Right renal cortex interstitium (tissue), 3 donors: ENCODE measurements around the gene MAU2. TPM values are rescaled to one million over a fixed set of nuclear protein-coding genes. Genes with fewer than 3 reads are reported as not detected.
"Not testable (repeated sequence)": the region's sequence is repeated elsewhere in the genome, so short reads cannot be mapped to it uniquely, and the experiment has no call there.

Source experiments
- DNase-seq, 3 donors: peaks; one replicate each; pipeline ENCODE4 v3.0.0-alpha.2; 2013; ENCODE audit warnings: low read depth in 3 of 3, low spot score in 2 of 3
- polyA plus RNA-seq, 3 donors: library from polyadenylated mRNA; unstranded; fragments of 120-200 nt; gene quantifications; one replicate each; pipeline ENCODE4 v1.2.1, GENCODE V29; 2013; ENCODE audit not compliant: insufficient read length in 3 of 3

MAU2 gene
- polyA plus RNA-seq, 3 donors = 36.6 to 41.3 (median 38.6) TPM

DNA sequence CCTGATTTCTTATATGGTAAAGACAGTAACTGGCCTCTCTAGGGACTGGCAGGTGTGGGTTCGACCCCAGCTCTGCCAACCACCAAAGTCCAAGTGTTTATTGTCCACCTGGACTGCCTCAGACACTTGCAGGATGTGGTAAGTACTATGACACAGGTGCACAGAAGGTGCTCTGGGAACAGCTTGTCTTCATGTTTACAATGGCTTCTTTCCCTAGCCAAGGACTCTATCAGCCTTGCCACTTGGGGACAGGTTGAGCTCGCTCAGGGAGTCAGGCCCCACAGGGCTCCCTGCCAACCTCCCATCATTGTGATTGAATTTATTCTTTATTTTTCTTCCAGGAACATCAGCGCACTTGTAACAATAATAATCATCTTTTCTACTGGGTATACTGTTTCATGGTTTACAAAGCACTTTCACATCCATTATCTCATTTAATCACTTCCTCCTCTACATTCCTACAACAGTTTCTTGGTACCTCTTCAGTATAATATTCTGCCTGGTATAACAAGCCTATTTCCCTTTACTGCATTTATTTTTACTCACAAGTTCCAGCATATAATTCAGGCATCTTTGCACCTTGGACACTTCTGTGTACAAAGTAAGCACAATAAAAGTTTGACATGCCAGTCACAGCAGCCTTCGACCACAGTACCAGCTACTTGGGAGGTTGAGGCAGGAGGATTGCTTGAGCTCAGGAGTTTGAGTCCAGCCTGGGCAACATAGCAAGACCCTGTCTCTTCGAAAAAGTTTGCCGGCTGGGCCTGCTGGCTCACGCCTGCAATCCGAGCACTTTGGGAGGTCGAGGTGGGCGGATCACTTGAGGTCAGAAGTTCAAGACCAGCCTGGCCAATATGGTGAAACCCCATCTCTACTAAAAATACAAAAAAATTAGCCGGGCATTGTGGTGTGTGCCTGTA is 60.6 kb downstream of the MAU2 start:
- no peak for DNase-seq

- no peak for DNase-seq
Measured at GRCh38 chr19:19382118-19382517, 61.5 kb downstream of the MAU2 start.

GRCh38 chr19:19384486-19384885 is 63.9 kb downstream of the MAU2 start:
- DNase-seq = no peak

DNA sequence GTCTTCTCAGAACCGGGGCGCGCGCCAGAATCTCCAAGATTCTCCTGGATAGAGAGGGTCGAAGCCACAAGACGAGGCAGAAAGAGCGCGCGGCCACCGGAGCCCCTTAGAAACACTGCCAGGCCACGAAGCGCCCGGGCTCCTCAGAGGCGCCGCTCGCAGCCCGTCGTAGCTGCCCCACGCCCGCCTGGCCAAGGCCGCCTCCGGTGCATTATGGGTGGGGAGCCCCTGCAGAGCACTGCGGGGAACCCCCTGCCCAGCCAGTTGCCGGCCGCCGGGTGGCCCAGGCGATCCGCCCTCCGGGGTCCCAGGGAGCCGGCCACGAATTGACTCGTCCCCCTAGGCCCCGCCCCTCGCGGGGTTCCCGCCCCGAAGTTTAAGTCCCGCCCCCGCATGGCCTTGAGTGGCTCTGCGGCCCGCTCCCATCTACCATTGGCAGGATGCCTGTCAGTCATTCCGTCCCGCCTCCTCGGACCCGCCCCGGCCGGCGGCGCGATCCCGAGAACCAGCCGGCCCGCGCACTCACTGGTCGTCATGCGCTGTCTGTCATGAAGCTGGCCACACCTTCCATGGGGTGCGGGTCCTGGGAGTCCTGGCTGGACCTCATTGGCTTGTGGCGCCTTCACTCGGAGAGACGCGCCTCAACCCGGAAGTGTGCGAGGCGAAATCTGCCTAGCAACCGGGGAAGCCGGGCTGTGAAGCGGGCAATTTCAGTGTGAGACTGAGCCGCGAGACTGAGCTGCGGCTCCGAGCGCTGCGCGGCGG is 64.7 kb downstream of the MAU2 start:
- peak; percentile 92 to 98 (median 97) for DNase-seq

- DNase-seq = no peak
Measured at GRCh38 chr19:19385896-19386869, 65.6 kb downstream of the MAU2 start.

- DNase-seq = no peak
Measured at GRCh38 chr19:19387108-19387507, 66.5 kb downstream of the MAU2 start.

- no peak for DNase-seq
Measured at GRCh38 chr19:19388568-19389555, 68.2 kb downstream of the MAU2 start.

DNA sequence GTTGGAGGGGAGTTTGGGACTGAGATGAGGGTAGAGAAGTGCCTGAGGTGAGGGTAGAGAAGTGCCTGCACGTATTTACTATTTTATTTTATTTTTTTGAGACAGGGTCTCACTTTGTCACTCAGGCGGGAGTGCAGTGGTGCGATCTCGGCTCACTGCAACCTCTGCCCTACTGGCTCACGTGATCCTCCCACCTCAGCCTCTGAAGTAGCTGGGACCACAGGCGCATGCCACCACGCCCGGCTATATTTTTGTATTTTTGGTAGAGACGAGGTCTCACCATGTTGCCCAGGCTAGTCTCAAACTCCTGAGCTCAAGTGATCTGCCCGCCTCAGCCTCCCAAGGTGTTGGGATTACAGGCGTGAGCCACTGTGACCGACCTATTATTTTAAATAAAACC is 69.1 kb downstream of the MAU2 start:
- DNase-seq = not testable (repeated sequence)

DNA sequence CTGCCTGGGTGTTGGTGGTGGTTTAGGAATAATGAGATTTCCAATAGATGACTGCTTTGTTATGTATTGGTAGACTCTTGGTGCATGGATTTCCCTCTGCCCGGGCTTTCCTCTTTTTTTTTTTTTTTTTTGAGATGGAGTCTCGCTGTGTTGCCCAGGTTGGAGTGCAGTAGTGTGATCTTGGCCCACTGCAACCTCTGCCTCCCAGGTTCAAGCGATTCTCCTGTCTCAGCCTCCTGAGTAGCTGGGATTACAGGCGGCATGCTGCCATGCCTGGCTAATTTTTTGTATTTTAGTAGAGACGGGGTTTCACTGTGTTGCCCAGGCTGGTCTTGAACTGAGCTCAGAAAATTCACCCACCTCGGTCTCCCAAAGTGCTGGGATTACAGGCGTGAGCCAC is 73.7 kb downstream of the MAU2 start:
- not testable (repeated sequence) for DNase-seq

DNA sequence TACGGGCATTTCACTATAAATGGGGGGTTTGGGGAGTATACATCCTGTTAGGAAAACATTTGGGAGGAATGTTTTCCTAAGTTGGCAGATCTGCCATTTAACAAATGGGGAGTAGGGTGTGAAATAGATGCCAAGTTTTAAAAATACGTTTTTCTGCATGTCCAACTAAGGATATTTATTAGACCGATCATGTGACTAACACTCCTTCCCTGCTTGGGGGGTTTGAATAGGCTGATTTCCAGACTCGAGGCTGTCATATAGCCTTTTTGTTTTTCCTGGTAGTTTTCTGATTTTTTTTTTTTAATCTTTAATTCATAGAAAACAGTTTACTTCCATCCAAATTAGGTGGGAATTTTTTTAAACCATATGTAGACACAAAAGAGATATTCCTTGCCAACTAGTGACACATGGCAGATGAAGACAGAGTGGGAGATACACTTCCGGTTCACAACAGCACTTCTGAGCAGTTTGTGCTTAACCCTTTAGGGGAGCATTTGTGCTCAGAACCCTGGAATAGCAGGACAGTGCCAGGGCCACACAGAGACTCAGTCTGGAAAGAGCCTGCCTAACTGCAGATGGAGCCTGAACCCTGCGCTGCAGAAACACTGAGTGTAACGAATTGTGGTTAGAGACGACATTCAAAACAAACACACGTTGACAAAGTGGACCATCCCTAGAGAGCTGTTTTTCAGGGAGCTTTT is 79.3 kb downstream of the MAU2 start:
- no peak for DNase-seq

- no peak for DNase-seq
Measured at GRCh38 chr19:19402656-19403372, 82.2 kb downstream of the MAU2 start.

GRCh38 chr19:19403373-19403901 is 82.8 kb downstream of the MAU2 start:
- DNase-seq = no peak

DNA sequence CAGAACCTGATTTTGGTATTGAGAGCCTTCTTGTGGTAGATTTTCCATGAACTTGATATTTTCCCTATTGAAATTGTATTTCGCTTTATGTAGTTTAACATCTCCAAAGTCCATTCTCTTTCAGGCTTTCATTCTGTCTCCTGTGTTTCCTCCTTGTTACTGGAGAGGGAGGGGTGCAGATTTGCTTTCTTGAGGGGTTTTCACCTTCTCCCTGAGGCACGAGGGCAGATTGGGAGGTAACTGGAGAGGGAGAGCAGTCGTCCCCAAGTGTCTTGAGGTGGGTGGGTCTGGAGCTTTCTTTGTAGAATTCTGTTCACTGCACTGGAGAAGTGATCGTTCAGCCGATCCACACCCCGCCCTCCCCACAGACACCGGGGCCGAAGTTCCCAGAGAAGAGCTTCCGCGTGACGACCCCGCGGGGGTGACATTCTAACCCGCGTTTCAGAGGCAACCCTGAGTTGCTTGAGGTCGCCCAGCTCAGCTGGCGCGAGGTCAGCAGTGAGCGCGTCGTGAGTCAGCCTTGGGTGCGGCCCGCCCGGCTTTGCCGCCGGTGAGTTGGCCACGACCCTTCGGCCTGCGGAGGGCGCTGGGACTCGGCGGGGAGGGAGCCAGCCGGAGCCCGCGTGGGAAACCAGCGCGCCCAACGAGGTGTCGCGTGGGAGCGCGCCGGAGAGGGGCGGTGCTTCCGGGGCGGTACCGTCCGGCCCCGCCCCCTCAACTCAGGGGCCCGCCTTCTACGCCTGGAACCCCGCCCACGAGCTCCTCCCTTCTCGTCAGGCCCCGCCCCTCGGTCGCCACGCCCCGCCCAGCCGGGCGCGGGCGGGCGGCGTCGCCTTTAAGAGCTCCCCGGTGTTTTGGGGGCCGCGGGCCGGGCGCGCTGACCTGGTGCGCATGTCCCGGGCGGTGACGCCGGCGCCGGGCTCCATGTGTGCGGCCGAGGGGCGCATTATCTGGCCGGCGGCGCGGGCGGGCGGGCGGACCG is 84.5 kb downstream of the MAU2 start, which contains the start of gene GATAD2A:
TSS of gene GATAD2A (plus strand) at position 797 of the 982 bp plus-strand sequence. CDS start 59,671 bp downstream, outside the sequence.
- peak; percentile 74 to 88 (median 78) for DNase-seq

DNA sequence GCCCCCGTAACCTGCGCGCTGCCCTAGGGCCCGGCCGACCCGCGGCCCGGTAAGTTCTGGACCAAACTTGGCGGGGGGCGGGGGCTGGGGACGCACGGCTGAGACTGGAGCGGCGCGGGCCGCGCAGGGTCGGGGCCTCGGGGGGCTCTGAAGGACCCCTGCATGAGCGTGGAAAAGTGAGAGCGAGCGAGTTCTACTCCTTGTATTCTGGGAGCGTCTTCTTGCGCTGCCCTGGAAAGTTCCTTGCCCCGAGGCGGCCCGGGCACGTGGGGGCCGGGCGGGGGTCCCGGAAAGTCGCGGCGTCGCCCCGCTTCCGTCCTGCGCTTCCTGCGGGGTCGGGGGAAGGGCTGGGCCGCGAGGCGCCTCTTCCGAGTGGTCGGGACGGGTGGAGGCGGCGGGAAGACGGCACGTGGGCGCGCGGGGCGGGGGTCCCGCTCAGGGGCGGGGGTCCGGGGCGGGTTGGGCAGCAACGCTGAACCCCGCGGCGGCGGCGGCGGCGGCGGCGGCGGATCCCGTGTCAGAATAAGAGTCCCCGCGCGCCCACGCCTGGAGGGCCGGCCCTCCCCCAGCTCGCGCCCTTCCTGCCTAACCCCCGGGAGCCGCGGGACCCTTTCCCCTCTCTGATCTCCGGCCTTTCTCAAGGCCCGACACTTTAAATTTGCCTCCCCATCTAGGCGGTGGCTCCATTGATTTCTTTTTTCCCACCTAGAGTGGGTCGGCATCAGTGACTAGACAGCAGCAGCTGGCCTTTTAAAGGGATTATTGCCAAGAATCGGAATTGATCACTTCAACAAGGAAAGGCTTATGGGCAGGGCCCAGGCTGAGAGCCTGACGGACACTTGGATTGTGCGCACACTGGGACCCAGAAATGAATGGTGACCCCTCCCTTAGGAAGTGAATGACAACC is 85.6 kb downstream of the MAU2 start:
- DNase-seq = no peak

DNA sequence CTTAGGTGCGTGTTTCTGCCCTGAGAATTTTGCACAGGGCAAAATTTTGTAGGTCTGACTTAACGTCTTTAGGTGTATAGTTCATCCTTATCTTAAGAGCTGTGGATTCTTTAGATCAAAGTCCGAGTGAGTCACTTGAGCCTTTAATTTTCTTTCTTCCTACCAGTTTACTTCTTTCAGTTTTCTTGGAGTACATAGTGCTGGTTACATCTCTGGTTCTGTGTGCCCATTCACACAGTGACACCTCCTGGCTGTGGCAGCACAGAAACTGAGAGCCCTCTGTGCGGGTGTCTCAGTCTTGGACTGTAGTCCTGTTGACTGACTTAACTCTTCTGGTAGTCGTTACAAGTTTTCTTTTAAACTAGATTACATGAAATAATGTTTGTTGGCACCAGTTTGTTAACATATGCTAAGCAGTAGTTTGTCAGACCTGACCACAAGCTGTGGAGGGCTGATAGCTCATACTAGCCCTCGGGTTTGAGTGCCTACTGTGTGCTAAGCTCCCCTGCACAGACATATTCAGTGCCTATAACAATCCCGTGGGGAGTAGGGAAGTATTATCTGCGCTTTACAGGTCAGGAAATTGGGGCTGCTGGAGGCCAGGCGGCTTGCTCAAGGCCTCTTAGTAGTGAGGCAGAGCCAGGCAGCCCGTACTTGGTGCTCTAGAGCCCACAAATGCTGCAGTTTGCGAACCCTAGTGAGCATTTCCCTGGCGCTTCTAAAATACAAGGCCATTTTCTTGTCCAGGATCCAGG is 86.4 kb downstream of the MAU2 start:
- DNase-seq = no peak
